Glutamatergic neuron (in vitro differentiated cells): ENCODE data around the gene SPATA13. TPM values are rescaled to one million over a fixed set of nuclear protein-coding genes. Genes with fewer than 3 reads are reported as not detected.

Experiments used
- DNase-seq: peaks from one replicate; pipeline ENCODE4 v3.0.0; 2022
- H3K27ac Mint-ChIP-seq: one replicate; pipeline ENCODE4 v1.8.0; 2020; ENCODE audit warnings: mild to moderate bottlenecking, mixed read lengths, inconsistent platforms; ENCODE audit not compliant: unreplicated experiment
- H3K27me3 Mint-ChIP-seq: one replicate; pipeline ENCODE4 v1.8.0; 2020; ENCODE audit warnings: mild to moderate bottlenecking, moderate library complexity, mixed read lengths, inconsistent platforms; ENCODE audit not compliant: unreplicated experiment
- H3K36me3 Mint-ChIP-seq: one replicate; pipeline ENCODE4 v1.8.0; 2020; ENCODE audit warnings: mild to moderate bottlenecking, mixed read lengths, inconsistent platforms; ENCODE audit not compliant: unreplicated experiment
- H3K4me1 Mint-ChIP-seq: one replicate; pipeline ENCODE4 v1.8.0; 2020; ENCODE audit warnings: mild to moderate bottlenecking, low read depth, mixed read lengths, inconsistent platforms; ENCODE audit not compliant: unreplicated experiment
- H3K4me3 Mint-ChIP-seq: one replicate; pipeline ENCODE4 v1.8.0; 2020; ENCODE audit warnings: mild to moderate bottlenecking, mixed read lengths, inconsistent platforms; ENCODE audit not compliant: unreplicated experiment
- H3K9me3 Mint-ChIP-seq: one replicate; pipeline ENCODE4 v1.8.0; 2020; ENCODE audit warnings: mild to moderate bottlenecking, moderate library complexity, mixed read lengths, inconsistent platforms; ENCODE audit not compliant: unreplicated experiment
- CTCF ChIP-seq: fragments of 200-600 bp; sonication (generic); IDR thresholded peaks from one replicate; pipeline ENCODE4 v1.5.0; 2021; ENCODE audit not compliant: partially characterized antibody, unreplicated experiment
- total RNA-seq: library from RNA; stranded (reverse); fragmentation: NEBNext Ultra II Directional; extraction: Animal tissue kit (Norgen Biotek cat#: 25700); gene quantifications from one replicate; pipeline ENCODE4 v1.2.1, GENCODE V29; 2021; ENCODE audit not compliant: unreplicated experiment

SPATA13 gene
- total RNA-seq, 1 donor from 2014 or later = 7.4 TPM

DNA sequence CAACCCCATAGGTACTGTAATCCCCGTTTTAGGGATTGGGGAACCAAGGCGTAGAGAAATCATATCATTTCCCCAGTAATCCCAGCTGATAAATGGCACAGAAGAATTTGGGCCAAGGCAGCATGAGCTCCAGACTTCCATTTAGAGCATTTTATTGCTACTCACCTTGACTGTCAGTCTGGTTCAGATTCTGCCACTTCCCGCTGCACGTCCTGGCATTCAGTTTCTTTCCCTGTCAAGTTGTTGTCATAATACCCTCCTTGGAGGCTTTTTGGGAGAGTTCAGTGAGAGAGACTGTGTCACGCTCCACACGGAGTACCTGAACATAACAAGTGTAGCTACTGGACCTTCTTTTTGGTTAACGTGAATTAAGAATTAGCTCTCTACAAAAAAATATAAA lies 141.4 kb downstream of the SPATA13 start:
- peaks cover under 1% of the 10 kb centered on the region for H3K9me3 Mint-ChIP-seq
- peaks cover 2% of the 10 kb centered on the region for H3K27me3 Mint-ChIP-seq
- DNase-seq = no peak
- H3K4me3 Mint-ChIP-seq = no peak overlapping the region
- H3K4me1 Mint-ChIP-seq = no peaks in the 10 kb centered on the region
- H3K36me3 Mint-ChIP-seq = no peaks in the 10 kb centered on the region
- no peak for TF ChIP-seq CTCF
- no peak overlapping the region for H3K27ac Mint-ChIP-seq

DNA sequence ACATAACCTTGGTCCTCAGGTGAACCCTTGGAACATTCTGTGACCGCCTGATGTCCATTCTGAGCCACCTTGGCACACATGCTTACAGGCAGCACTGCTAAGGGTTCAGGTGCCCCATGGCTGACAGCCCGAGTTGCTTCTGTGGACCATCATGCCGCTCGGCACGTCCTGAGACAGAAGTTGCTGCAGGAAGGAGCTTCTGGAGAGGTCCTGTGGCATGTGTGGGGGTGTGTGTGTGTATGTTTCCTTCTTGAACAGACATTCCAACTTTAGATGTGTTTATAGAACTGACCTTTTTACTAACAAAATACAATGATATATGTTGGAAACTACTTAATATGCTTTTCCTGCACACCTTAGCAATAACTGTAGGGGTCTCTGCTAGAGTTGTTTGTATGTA lies 144.1 kb downstream of the SPATA13 start:
- H3K4me1 Mint-ChIP-seq = peaks cover 1% of the 10 kb centered on the region
- TF ChIP-seq CTCF = no peak
- peaks cover 2% of the 10 kb centered on the region for H3K27me3 Mint-ChIP-seq
- H3K4me3 Mint-ChIP-seq = no peak overlapping the region
- peaks cover 3% of the 10 kb centered on the region for H3K9me3 Mint-ChIP-seq
- no peak overlapping the region for H3K27ac Mint-ChIP-seq
- no peak for DNase-seq
- H3K36me3 Mint-ChIP-seq = no peaks in the 10 kb centered on the region

- no peak overlapping the region for H3K4me3 Mint-ChIP-seq
- H3K4me1 Mint-ChIP-seq = peaks cover 1% of the 10 kb centered on the region
- peaks cover 2% of the 10 kb centered on the region for H3K27me3 Mint-ChIP-seq
- no peaks in the 10 kb centered on the region for H3K36me3 Mint-ChIP-seq
- no peak for TF ChIP-seq CTCF
- no peak for DNase-seq
- peaks cover 3% of the 10 kb centered on the region for H3K9me3 Mint-ChIP-seq
- no peak overlapping the region for H3K27ac Mint-ChIP-seq
Observed at GRCh38 chr13:24306632-24307031, 146.1 kb downstream of the SPATA13 start.

GRCh38 chr13:24307211-24308067 lies 146.9 kb downstream of the SPATA13 start:
- H3K36me3 Mint-ChIP-seq = no peaks in the 10 kb centered on the region
- no peak overlapping the region for H3K27ac Mint-ChIP-seq
- DNase-seq = no peak
- H3K27me3 Mint-ChIP-seq = peaks cover 2% of the 10 kb centered on the region
- peaks cover 1% of the 10 kb centered on the region for H3K4me1 Mint-ChIP-seq
- peaks cover 3% of the 10 kb centered on the region for H3K9me3 Mint-ChIP-seq
- no peak overlapping the region for H3K4me3 Mint-ChIP-seq
- TF ChIP-seq CTCF = no peak

DNA sequence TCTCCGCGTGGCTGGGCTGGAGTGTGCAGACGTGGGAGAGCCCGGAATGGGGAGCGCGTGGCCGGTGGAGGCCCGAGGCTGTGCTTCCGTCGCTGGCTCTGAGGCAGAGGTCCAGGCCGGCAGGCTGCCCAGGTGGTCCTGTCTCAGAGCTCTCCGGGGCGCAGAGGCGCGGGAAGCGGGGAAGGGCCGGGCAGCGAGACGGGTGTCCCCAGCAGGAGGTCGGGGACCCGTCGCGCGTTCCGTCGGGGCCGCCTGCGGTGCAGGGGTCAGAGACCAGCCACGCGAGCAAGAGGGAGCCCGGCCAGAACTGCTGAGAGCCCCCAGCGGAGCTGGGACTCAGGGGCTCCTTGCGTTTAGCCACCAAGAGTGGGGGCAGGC lies 147.5 kb downstream of the SPATA13 start:
- TF ChIP-seq CTCF = no peak
- peaks cover 1% of the 10 kb centered on the region for H3K4me1 Mint-ChIP-seq
- H3K27ac Mint-ChIP-seq = no peak overlapping the region
- no peak overlapping the region for H3K4me3 Mint-ChIP-seq
- peaks cover 2% of the 10 kb centered on the region for H3K27me3 Mint-ChIP-seq
- H3K9me3 Mint-ChIP-seq = peaks cover 3% of the 10 kb centered on the region
- H3K36me3 Mint-ChIP-seq = no peaks in the 10 kb centered on the region
- no peak for DNase-seq
